Stimulated activated naive CD8-positive, alpha-beta T cell treated with anti-CD3 and anti-CD28 coated beads, Interleukin-15, amount 100 ng/mL, for 72 hours (primary cell): Measurements from ENCODE around the gene KCNC3.
"Not testable (repeated sequence)": the region's sequence is repeated elsewhere in the genome, so short reads cannot be mapped to it uniquely, and the experiment has no call there.

Experiments used
- ATAC-seq: fragments of 150-1000 bp; cut with Tn5 transposase; 2 replicates; pipeline ENCODE4 v1.10.0; 2021; ENCODE audit warnings: mild to moderate bottlenecking, moderate library complexity
- DNase-seq, 2 donors: peaks; one replicate each; pipeline ENCODE4 v3.0.0; 2021 to 2022
- H3K27ac Mint-ChIP-seq, 2 donors: one replicate each; pipeline ENCODE4 v1.8.0; 2022; ENCODE audit warnings: mild to moderate bottlenecking in 2 of 2, mixed read lengths in 2 of 2, moderate library complexity in 2 of 2
- H3K27me3 Mint-ChIP-seq: one replicate; pipeline ENCODE4 v1.8.0; 2022; ENCODE audit warnings: mixed read lengths
- H3K4me1 Mint-ChIP-seq: one replicate; pipeline ENCODE4 v1.8.0; 2022; ENCODE audit warnings: mild to moderate bottlenecking, mixed read lengths
- H3K4me3 Mint-ChIP-seq, 2 donors: one replicate each; pipeline ENCODE4 v1.8.0; 2022; ENCODE audit warnings: mild to moderate bottlenecking in 2 of 2, mixed read lengths in 2 of 2, moderate library complexity in 1 of 2
- H3K9me3 Mint-ChIP-seq, 2 donors: one replicate each; pipeline ENCODE4 v1.8.0; 2022; ENCODE audit warnings: mixed read lengths in 2 of 2

Gene KCNC3

GRCh38 chr19:50359328-50359818, 30.2 kb upstream of the KCNC3 start:
- Mint-ChIP-seq H3K4me1 (peaks cover 72% of the 10 kb centered on the region), H3K4me3 (peak overlapping the region; percentile 94 to 96), H3K9me3 (peaks cover 0 to 20% of the 10 kb centered on the region in 2 donors), H3K27ac (peak overlapping the region; percentile 97 to 99), H3K27me3 (no peaks in the 10 kb centered on the region)
- peak in 1 of 2 donors; percentile 30 for DNase-seq
- ATAC-seq: no peak

- Mint-ChIP-seq H3K27me3 (no peaks in the 10 kb centered on the region), H3K9me3 (peaks cover 0 to 20% of the 10 kb centered on the region in 2 donors), H3K4me3 (peak overlapping the region; percentile 94 to 96), H3K4me1 (peaks cover 68% of the 10 kb centered on the region), H3K27ac (peak overlapping the region; percentile 97 to 99)
- DNase-seq: peak; percentile 86 to 88
- ATAC-seq: peak; percentile 41
Measured at GRCh38 chr19:50358483-50359327, 29.5 kb upstream of the KCNC3 start.

- DNase-seq (peak; percentile 84 to 88), ATAC-seq (peak; percentile 81)
- H3K4me3 Mint-ChIP-seq: peak overlapping the region; percentile 94 to 96
- no peaks in the 10 kb centered on the region for H3K27me3 Mint-ChIP-seq
- H3K4me1 Mint-ChIP-seq: peaks cover 55% of the 10 kb centered on the region
- peaks cover 0 to 20% of the 10 kb centered on the region in 2 donors for H3K9me3 Mint-ChIP-seq
- H3K27ac Mint-ChIP-seq: peak overlapping the region; percentile 97 to 99
Measured at GRCh38 chr19:50357178-50358100, 28.3 kb upstream of the KCNC3 start.

- ATAC-seq (no peak), DNase-seq (no peak)
- Mint-ChIP-seq H3K4me3 (peak overlapping the region; percentile 94 to 96), H3K4me1 (peaks cover 48% of the 10 kb centered on the region), H3K9me3 (peaks cover 0 to 20% of the 10 kb centered on the region in 2 donors), H3K27ac (no peak overlapping the region), H3K27me3 (no peaks in the 10 kb centered on the region)
Measured at GRCh38 chr19:50356691-50357177, 27.6 kb upstream of the KCNC3 start.

- not testable (repeated sequence) for DNase-seq, H3K9me3 Mint-ChIP-seq, H3K27me3 Mint-ChIP-seq, ATAC-seq, H3K4me3 Mint-ChIP-seq
- Mint-ChIP-seq H3K4me1 (peaks cover 23% of the 10 kb centered on the region), H3K27ac (peak overlapping the region in 1 of 2 donors; percentile 19)
Measured at GRCh38 chr19:50353487-50353880, 24.3 kb upstream of the KCNC3 start.

- H3K27ac Mint-ChIP-seq: no peak overlapping the region
Measured at GRCh38 chr19:50352242-50352641, 23.1 kb upstream of the KCNC3 start.

GRCh38 chr19:50349277-50350057, 20.3 kb upstream of the KCNC3 start:
- H3K9me3 Mint-ChIP-seq: no peaks in the 10 kb centered on the region

More at GRCh38 chr19:50352242-50352641, 23.1 kb upstream of the KCNC3 start:
- peaks cover 19% of the 10 kb centered on the region for H3K4me1 Mint-ChIP-seq
- DNase-seq: no peak
- H3K9me3 Mint-ChIP-seq: no peaks in the 10 kb centered on the region
- ATAC-seq: no peak
- H3K4me3 Mint-ChIP-seq: no peak overlapping the region
- no peaks in the 10 kb centered on the region for H3K27me3 Mint-ChIP-seq

GRCh38 chr19:50347089-50347581, 18.0 kb upstream of the KCNC3 start:
- Mint-ChIP-seq H3K4me3 (peak overlapping the region; percentile 52 to 68), H3K4me1 (peaks cover 36% of the 10 kb centered on the region), H3K27ac (peak overlapping the region; percentile 4 to 84)
- not testable (repeated sequence) for H3K27me3 Mint-ChIP-seq, H3K9me3 Mint-ChIP-seq
- peak; percentile 92 for ATAC-seq
- DNase-seq: peak in 1 of 2 donors; percentile 42

More at GRCh38 chr19:50349277-50350057, 20.3 kb upstream of the KCNC3 start:
- Mint-ChIP-seq H3K27me3 (no peaks in the 10 kb centered on the region), H3K4me1 (peaks cover 27% of the 10 kb centered on the region), H3K4me3 (no peak overlapping the region), H3K27ac (no peak overlapping the region)
- no peak for DNase-seq
- no peak for ATAC-seq

- H3K27me3 Mint-ChIP-seq: no peaks in the 10 kb centered on the region
- H3K27ac Mint-ChIP-seq: peak overlapping the region in 1 of 2 donors; percentile 59
- peak overlapping the region; percentile 39 to 55 for H3K4me3 Mint-ChIP-seq
- ATAC-seq (no peak), DNase-seq (no peak)
- H3K9me3 Mint-ChIP-seq: no peaks in the 10 kb centered on the region
- peaks cover 36% of the 10 kb centered on the region for H3K4me1 Mint-ChIP-seq
Measured at GRCh38 chr19:50344661-50345318, 15.6 kb upstream of the KCNC3 start.

GRCh38 chr19:50341091-50341564, 12.0 kb upstream of the KCNC3 start:
- peaks cover 9% of the 10 kb centered on the region for H3K27me3 Mint-ChIP-seq
- no peak for DNase-seq
- no peak overlapping the region for H3K4me3 Mint-ChIP-seq
- H3K27ac Mint-ChIP-seq: no peak overlapping the region
- H3K9me3 Mint-ChIP-seq: no peaks in the 10 kb centered on the region
- no peak for ATAC-seq
- H3K4me1 Mint-ChIP-seq: peaks cover 17% of the 10 kb centered on the region

GRCh38 chr19:50340331-50340730, 11.2 kb upstream of the KCNC3 start:
- no peak overlapping the region for H3K27ac Mint-ChIP-seq
- H3K9me3 Mint-ChIP-seq: peaks cover 0 to 3% of the 10 kb centered on the region in 2 donors
- H3K27me3 Mint-ChIP-seq: peaks cover 14% of the 10 kb centered on the region
- no peak overlapping the region for H3K4me3 Mint-ChIP-seq
- DNase-seq: no peak
- peaks cover 23% of the 10 kb centered on the region for H3K4me1 Mint-ChIP-seq
- ATAC-seq: no peak

- H3K9me3 Mint-ChIP-seq: peaks cover 7 to 11% of the 10 kb centered on the region in 2 donors
- peaks cover 35% of the 10 kb centered on the region for H3K27me3 Mint-ChIP-seq
- DNase-seq, ATAC-seq, H3K4me3 Mint-ChIP-seq, H3K27ac Mint-ChIP-seq: not testable (repeated sequence)
- peaks cover 37% of the 10 kb centered on the region for H3K4me1 Mint-ChIP-seq
Measured at GRCh38 chr19:50337031-50337430, 7.9 kb upstream of the KCNC3 start.

- peak overlapping the region; percentile 27 to 39 for H3K4me3 Mint-ChIP-seq
- H3K4me1 Mint-ChIP-seq: peaks cover 57% of the 10 kb centered on the region
- peaks cover 8 to 11% of the 10 kb centered on the region in 2 donors for H3K9me3 Mint-ChIP-seq
- ATAC-seq (no peak), DNase-seq (no peak)
- peaks cover 53% of the 10 kb centered on the region for H3K27me3 Mint-ChIP-seq
- H3K27ac Mint-ChIP-seq: no peak overlapping the region
Measured at GRCh38 chr19:50334741-50335421, 5.7 kb upstream of the KCNC3 start.
